Tibial nerve (tissue), 4 donors: Measurements from ENCODE around the gene HDGFL2.

Source experiments
- EP300 ChIP-seq, 2 donors: sonication (generic); formaldehyde crosslinking; IDR thresholded peaks; one replicate each; pipeline ENCODE4 v1.6.1; 2017; ENCODE audit warnings: antibody characterized with exemption in 2 of 2, mild to moderate bottlenecking in 1 of 2
- POLR2A ChIP-seq, 2 donors: fragments of 450-650 bp; IDR thresholded peaks; one replicate each; pipeline ENCODE4 v1.6.1; 2017; ENCODE audit warnings: antibody characterized with exemption in 2 of 2, mild to moderate bottlenecking in 2 of 2, moderate library complexity in 2 of 2
- TF ChIP-seq, protein P1 (sequence below), 5 experiments: fragments of 200-600 bp in 3 of 5; fragments of 450-650 bp in 2 of 5; sonication (generic) in 3 of 5; IDR thresholded peaks; one replicate each; pipeline ENCODE4 v1.5.1; 2016 to 2019; ENCODE audit warnings: antibody characterized with exemption in 5 of 5, mild to moderate bottlenecking in 3 of 5, moderate library complexity in 2 of 5

DNA sequence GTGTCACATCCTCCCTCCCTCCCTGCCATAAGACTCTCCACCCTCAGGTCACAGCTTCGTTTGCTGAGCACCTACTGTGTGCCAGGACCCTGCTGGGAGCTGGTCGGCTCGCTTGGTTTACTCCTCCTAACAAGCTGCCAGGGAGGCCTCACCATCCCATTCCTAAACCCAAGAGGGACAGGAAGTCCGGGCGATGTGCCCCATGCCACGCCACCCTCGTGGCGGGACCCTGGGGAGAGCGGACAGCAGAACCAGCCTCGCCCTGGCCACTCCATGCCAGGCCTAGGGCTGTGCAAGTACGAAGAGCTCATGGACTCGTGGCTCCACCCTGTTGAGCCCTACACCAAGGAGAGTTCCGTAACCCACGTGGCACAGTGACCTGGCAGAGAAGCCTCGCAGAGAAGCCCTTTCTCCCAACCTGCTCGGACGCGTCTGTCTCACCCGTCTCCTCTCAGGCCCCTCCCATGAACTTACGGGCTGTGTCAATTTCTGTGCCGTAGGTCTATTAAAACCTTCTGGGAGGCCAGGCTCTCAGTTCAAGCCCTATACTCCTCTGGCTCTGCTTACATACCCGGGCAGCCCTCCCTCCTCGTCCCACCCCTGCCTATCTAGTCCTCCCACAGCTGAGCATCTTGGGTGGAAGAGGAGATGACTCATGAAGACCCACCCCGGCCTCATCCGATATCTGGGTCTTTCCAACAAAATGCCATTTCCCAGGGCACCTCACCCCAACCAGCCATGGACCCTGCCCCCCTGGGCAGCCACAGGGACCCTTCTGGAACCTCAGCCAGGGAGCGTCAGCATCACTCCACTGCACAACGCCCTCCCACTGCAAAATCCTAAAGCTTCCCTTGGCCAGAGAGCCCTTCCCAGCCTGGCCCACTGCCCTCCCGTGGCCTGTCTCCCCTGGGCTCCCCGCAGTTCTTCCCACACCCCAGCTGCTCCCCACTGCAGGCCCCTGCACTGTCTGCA, 17.1 kb upstream of the HDGFL2 start:
- TF ChIP-seq POLR2A (IDR thresholded peaks at IDR 0.05) (no peak), EP300 (IDR thresholded peaks at IDR 0.05) (no peak)
- TF ChIP-seq, protein P1, sequence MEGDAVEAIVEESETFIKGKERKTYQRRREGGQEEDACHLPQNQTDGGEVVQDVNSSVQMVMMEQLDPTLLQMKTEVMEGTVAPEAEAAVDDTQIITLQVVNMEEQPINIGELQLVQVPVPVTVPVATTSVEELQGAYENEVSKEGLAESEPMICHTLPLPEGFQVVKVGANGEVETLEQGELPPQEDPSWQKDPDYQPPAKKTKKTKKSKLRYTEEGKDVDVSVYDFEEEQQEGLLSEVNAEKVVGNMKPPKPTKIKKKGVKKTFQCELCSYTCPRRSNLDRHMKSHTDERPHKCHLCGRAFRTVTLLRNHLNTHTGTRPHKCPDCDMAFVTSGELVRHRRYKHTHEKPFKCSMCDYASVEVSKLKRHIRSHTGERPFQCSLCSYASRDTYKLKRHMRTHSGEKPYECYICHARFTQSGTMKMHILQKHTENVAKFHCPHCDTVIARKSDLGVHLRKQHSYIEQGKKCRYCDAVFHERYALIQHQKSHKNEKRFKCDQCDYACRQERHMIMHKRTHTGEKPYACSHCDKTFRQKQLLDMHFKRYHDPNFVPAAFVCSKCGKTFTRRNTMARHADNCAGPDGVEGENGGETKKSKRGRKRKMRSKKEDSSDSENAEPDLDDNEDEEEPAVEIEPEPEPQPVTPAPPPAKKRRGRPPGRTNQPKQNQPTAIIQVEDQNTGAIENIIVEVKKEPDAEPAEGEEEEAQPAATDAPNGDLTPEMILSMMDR (IDR thresholded peaks at IDR 0.05): no peak
